ENCODE results near the gene SERPINC1. TPM values are rescaled to one million over a fixed set of nuclear protein-coding genes. Genes with fewer than 3 reads are reported as not detected.
A peak's percentile ranks its signal among the peaks of the same experiment; 100 is the strongest.
"Not testable (repeated sequence)": the region's sequence is repeated elsewhere in the genome, so short reads cannot be mapped to it uniquely, and the experiment has no call there.

SERPINC1 gene
- total and polyA plus RNA-seq, 4 experiments from 2014 or later = not detected

DNA sequence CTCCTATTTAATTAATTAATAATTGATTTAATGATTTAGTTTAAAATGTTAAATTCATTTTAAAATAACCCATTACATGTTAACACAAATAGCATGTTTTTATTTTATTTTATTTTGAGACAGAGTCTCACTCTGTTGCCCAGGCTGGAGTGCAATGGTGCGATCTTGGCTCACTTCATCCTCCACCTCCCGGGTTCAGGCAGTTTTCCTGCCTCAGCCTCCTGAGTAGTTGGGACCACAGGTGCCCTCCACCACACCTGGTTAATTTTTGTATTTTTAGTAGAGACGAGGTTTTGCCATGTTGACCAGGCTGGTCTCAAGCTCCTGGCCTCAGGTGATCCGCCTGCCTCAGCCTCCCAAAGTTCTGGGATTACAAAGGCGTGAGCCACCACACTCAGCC, 57.6 kb downstream of the SERPINC1 start:
- POLR2A ChIA-PET (ENCODE audit: partially characterized antibody) = interaction anchor here (1.4 kb wide), 1 partner anchor 9 kb away, joined by 7 read pairs; the partner anchor contains the start of gene ZBTB37
- H3K27ac ChIP-seq (ENCODE audit: low read depth, low read length); H3K9me3 ChIP-seq (ENCODE audit: control insufficient read depth in 1 of 2, low read length in 2 of 2); H3K27ac Mint-ChIP-seq; H3K27me3 Mint-ChIP-seq; H3K27me3 ChIP-seq (ENCODE audit: insufficient read depth, low read length); H3K4me3 Mint-ChIP-seq; CTCF ChIA-PET (ENCODE audit: partially characterized antibody); DNase-seq; H3K4me3 ChIP-seq (ENCODE audit: low read length in 2 of 2); intact Hi-C loops (cut with micrococcal nuclease); H3K9me3 Mint-ChIP-seq: not testable (repeated sequence)
- H3K36me3 Mint-ChIP-seq = peaks cover 43 to 64% of the 10 kb centered on the region in 2 donors
- Histone ChIP-seq H3K36me3 (ENCODE audit: insufficient read depth, low read length) (peaks cover 30% of the 10 kb centered on the region), H3K4me1 (ENCODE audit: insufficient read depth, low read length) (peaks cover 19% of the 10 kb centered on the region)
- peaks cover 10 to 23% (median 14%) of the 10 kb centered on the region in 4 donors for H3K4me1 Mint-ChIP-seq

DNA sequence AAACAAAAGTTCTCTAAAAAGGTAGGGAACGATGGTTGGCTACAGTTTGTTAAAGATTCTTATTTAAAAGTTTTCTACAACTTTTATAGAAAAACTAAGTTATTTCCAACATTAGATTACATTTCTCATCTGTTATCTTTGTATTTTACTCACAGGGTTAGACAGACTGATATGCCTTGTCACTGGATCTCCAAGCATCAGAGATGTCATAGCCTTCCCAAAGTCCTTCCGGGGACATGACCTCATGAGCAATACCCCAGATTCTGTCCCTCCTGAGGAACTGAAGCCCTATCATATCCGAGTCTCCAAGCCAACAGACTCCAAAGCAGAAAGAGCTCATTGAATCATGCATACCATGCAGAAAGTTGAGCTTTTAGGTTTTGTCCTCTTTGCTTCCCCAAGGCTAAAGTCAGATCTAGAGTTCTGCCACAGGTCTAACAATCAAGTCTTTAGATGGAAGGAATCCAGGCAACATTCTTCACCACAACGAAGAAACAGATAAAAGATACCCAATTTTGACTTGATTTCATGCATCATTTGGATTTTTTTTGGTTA, 59.7 kb downstream of the SERPINC1 start:
- Mint-ChIP-seq H3K4me1 (peaks cover 2 to 6% (median 4%) of the 10 kb centered on the region in 4 donors), H3K9me3 (no peaks in the 10 kb centered on the region), H3K27ac (peak overlapping the region in 4 of 7 donors; percentile 14 to 59 (median 44)), H3K27me3 (no peaks in the 10 kb centered on the region), H3K4me3 (no peak overlapping the region), H3K36me3 (peaks cover 44 to 59% of the 10 kb centered on the region in 2 donors)
- ChIA-PET CTCF (ENCODE audit: partially characterized antibody) (interaction anchor here (1.3 kb wide), 2 partner anchors 11 to 428 kb away, joined by 3 read pairs; partner anchors contain the start of gene ZBTB37), POLR2A (ENCODE audit: partially characterized antibody) (interaction anchor here (7.6 kb wide), 1 partner anchor 9 kb away, joined by 56 read pairs; the partner anchor contains the start of genes GAS5 and ZBTB37)
- Histone ChIP-seq H3K9me3 (ENCODE audit: control insufficient read depth in 1 of 2, low read length in 2 of 2) (no peaks in the 10 kb centered on the region), H3K27me3 (ENCODE audit: insufficient read depth, low read length) (no peaks in the 10 kb centered on the region), H3K4me1 (ENCODE audit: insufficient read depth, low read length) (no peaks in the 10 kb centered on the region), H3K4me3 (ENCODE audit: low read length in 2 of 2) (no peak overlapping the region), H3K36me3 (ENCODE audit: insufficient read depth, low read length) (peaks cover 17% of the 10 kb centered on the region), H3K27ac (ENCODE audit: low read depth, low read length) (no peak overlapping the region)
- intact Hi-C loops (cut with micrococcal nuclease) = no loop called here
- no peak for DNase-seq

DNA sequence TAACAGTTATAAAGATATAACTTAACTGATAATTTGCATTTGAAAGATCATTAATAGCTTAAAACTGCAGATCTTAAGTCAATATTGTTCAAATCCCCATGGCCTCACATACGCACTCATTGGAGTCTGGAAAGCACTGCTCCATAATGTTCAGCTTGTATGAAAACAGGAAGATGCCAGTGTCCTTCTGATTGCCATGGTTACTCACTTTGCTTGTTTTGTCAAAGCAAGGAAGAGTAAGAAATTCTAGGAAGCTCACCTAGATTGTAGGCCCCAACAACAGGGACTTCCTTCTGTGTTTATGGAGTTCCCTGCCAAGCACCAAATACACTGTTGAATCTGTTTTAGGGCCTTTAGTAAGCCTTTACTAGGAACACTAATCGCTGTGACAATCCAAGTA, 60.2 kb downstream of the SERPINC1 start:
- Histone ChIP-seq H3K27me3 (ENCODE audit: insufficient read depth, low read length) (no peaks in the 10 kb centered on the region), H3K4me1 (ENCODE audit: insufficient read depth, low read length) (no peaks in the 10 kb centered on the region), H3K27ac (ENCODE audit: low read depth, low read length) (no peak overlapping the region), H3K9me3 (ENCODE audit: control insufficient read depth in 1 of 2, low read length in 2 of 2) (no peaks in the 10 kb centered on the region), H3K36me3 (ENCODE audit: insufficient read depth, low read length) (peaks cover 17% of the 10 kb centered on the region), H3K4me3 (ENCODE audit: low read length in 2 of 2) (no peak overlapping the region)
- DNase-seq = no peak
- H3K36me3 Mint-ChIP-seq = peaks cover 44 to 59% of the 10 kb centered on the region in 2 donors
- POLR2A ChIA-PET (ENCODE audit: partially characterized antibody) = interaction anchor here (7.6 kb wide), 1 partner anchor 10 kb away, joined by 56 read pairs; the partner anchor contains the start of genes GAS5 and ZBTB37
- intact Hi-C loops (cut with micrococcal nuclease) = no loop called here
- H3K4me3 Mint-ChIP-seq = no peak overlapping the region
- CTCF ChIA-PET (ENCODE audit: partially characterized antibody) = interaction anchor here (1.3 kb wide), 2 partner anchors 12 to 427 kb away, joined by 3 read pairs; partner anchors contain the start of gene ZBTB37
- H3K9me3 Mint-ChIP-seq = no peaks in the 10 kb centered on the region
- H3K27ac Mint-ChIP-seq = peak overlapping the region in 2 of 7 donors; percentile 15 to 41
- H3K27me3 Mint-ChIP-seq = no peaks in the 10 kb centered on the region
- H3K4me1 Mint-ChIP-seq = peaks cover under 1 to 6% (median 3%) of the 10 kb centered on the region in 4 donors

DNA sequence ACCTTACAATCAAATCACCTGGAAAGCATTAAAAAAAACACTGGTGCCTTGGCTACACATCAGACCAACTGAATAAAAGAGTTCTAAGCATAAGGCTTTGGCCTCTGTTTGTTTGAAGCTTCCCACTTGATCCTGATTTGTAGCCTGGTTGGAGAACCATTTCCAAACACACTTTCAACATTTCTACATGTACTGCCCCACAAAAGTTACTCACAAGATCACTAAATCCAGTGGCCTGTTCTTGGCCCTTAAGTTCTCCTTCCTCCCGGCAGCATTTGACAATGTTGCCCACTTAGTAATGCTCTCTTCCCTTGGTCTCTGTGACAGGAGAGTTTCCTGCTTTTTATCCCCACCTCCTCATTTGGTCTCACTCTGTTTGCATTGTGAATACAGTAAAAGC, 61.1 kb downstream of the SERPINC1 start:
- H3K36me3 Mint-ChIP-seq = peaks cover 43 to 60% of the 10 kb centered on the region in 2 donors
- CTCF ChIA-PET (ENCODE audit: partially characterized antibody) = interaction anchor here (1.3 kb wide), 1 partner anchor 13 kb away, joined by 3 read pairs; the partner anchor contains the start of gene ZBTB37

More for the DNA sequence above, 61.1 kb downstream of the SERPINC1 start:
- Mint-ChIP-seq H3K4me3 (no peak overlapping the region), H3K4me1 (peaks cover 0 to 6% (median 2%) of the 10 kb centered on the region in 4 donors), H3K27me3 (no peaks in the 10 kb centered on the region), H3K9me3 (no peaks in the 10 kb centered on the region), H3K27ac (peak overlapping the region in 5 of 7 donors; percentile 2 to 61 (median 53))
- peaks cover 17% of the 10 kb centered on the region for H3K36me3 ChIP-seq (ENCODE audit: insufficient read depth, low read length)
- H3K27ac ChIP-seq (ENCODE audit: low read depth, low read length) = no peak overlapping the region
- intact Hi-C loops (cut with micrococcal nuclease) = no loop called here
- H3K4me1 ChIP-seq (ENCODE audit: insufficient read depth, low read length) = no peaks in the 10 kb centered on the region
- no peaks in the 10 kb centered on the region for H3K9me3 ChIP-seq (ENCODE audit: control insufficient read depth in 1 of 2, low read length in 2 of 2)
- no peak for DNase-seq
- POLR2A ChIA-PET (ENCODE audit: partially characterized antibody) = interaction anchor here (7.6 kb wide), 1 partner anchor 11 kb away, joined by 56 read pairs; the partner anchor contains the start of genes GAS5 and ZBTB37
- H3K27me3 ChIP-seq (ENCODE audit: insufficient read depth, low read length) = no peaks in the 10 kb centered on the region
- no peak overlapping the region for H3K4me3 ChIP-seq (ENCODE audit: low read length in 2 of 2)

Other genes with a start within 250 kb of the SERPINC1 start
- gene ANKRD45, start 247.5 kb downstream of the SERPINC1 start, total RNA-seq = not detected
- not detected for gene ANKRD45, start 247.5 kb downstream of the SERPINC1 start, polyA plus RNA-seq
- 10 to 100 TPM; 41.0 to 43.9 TPM for gene KLHL20, start 202.3 kb downstream of the SERPINC1 start, total RNA-seq
- gene KLHL20, start 202.3 kb downstream of the SERPINC1 start, polyA plus RNA-seq = 10 to 100 TPM; 24.5 to 26.7 TPM
- gene DARS2, start 92.7 kb downstream of the SERPINC1 start, total RNA-seq = 10 to 100 TPM; 13.4 to 13.5 TPM
- 1 to 10 TPM; 3.6 to 9.7 TPM for gene DARS2, start 92.7 kb downstream of the SERPINC1 start, polyA plus RNA-seq
- 10 to 100 TPM in 1 of 2 experiments, 1 to 10 TPM in 1; 9.0 to 10.2 TPM for gene CENPL, start 92.4 kb downstream of the SERPINC1 start, total RNA-seq
- 1 to 10 TPM; 6.1 to 7.0 TPM for gene CENPL, start 92.4 kb downstream of the SERPINC1 start, polyA plus RNA-seq
- gene GAS5, start 49.3 kb downstream of the SERPINC1 start, total RNA-seq = 100 to 1,000 TPM; 676 to 709 TPM
- gene GAS5, start 49.3 kb downstream of the SERPINC1 start, polyA plus RNA-seq = 100 to 1,000 TPM; 312 to 395 TPM
- 10 to 100 TPM; 24.3 to 26.5 TPM for gene ZBTB37, start 48.9 kb downstream of the SERPINC1 start, total RNA-seq
- 1 to 10 TPM in 1 of 2 donors, under 1 TPM in 1; 0.95 to 2.2 TPM for gene ZBTB37, start 48.9 kb downstream of the SERPINC1 start, polyA plus RNA-seq
- 10 to 100 TPM; 49.2 TPM for gene RC3H1, start 105.0 kb upstream of the SERPINC1 start, total RNA-seq
- 1 to 10 TPM; 2.0 to 4.8 TPM for gene RC3H1, start 105.0 kb upstream of the SERPINC1 start, polyA plus RNA-seq
- gene RABGAP1L, start 242.2 kb upstream of the SERPINC1 start, total RNA-seq = 100 to 1,000 TPM; 113 to 114 TPM
- gene RABGAP1L, start 242.2 kb upstream of the SERPINC1 start, polyA plus RNA-seq = 10 to 100 TPM; 75.7 to 80.6 TPM

Data from CD4-positive, alpha-beta memory T cell (primary cell).